CD14-positive monocyte (primary cell): Measurements from ENCODE around the gene UVSSA. TPM values are rescaled to one million over a fixed set of nuclear protein-coding genes. Genes with fewer than 3 reads are reported as not detected.

Source experiments
- DNase-seq, 3 donors: peaks; one replicate each; pipeline ENCODE4 v3.0.0-alpha.2; 2011 to 2022
- H2AFZ ChIP-seq: 2 replicates; pipeline ENCODE4 v1.6.0; 2012; ENCODE audit warnings: mild to moderate bottlenecking, low read depth, low read length, inconsistent platforms; ENCODE audit not compliant: insufficient read depth, poor library complexity, severe bottlenecking
- H3K27ac ChIP-seq, 2 donors: 1 replicate in 1 of 2; 2 replicates in 1 of 2; pipeline ENCODE4 v1.5.1; 2012 to 2013; ENCODE audit warnings: low read length in 2 of 2, control low read depth in 1 of 2, inconsistent platforms in 1 of 2, low read depth in 1 of 2, mild to moderate bottlenecking in 1 of 2
- H3K27me3 ChIP-seq, 2 donors: one replicate each; pipeline versions ENCODE4 v1.6.0 to v1.6.1; 2011 to 2013; ENCODE audit warnings: low read length in 2 of 2; ENCODE audit not compliant: control insufficient read depth in 2 of 2, insufficient read depth in 2 of 2
- H3K36me3 ChIP-seq, 2 donors: replicated peaks in 1 of 2; 1 replicate in 1 of 2; 2 replicates in 1 of 2; pipeline versions ENCODE4 v1.5.1 to v1.6.1; 2012 to 2013; ENCODE audit warnings: low read length in 2 of 2, control low read depth in 1 of 2, inconsistent platforms in 1 of 2, mild to moderate bottlenecking in 1 of 2; ENCODE audit not compliant: insufficient read depth in 2 of 2, control insufficient read depth in 1 of 2
- H3K4me1 ChIP-seq, 2 donors: 1 replicate in 1 of 2; 2 replicates in 1 of 2; pipeline versions ENCODE4 v1.5.1 to v1.6.1; 2012 to 2013; ENCODE audit warnings: low read length in 2 of 2, control low read depth in 1 of 2, inconsistent platforms in 1 of 2, mild to moderate bottlenecking in 1 of 2, moderate library complexity in 1 of 2; ENCODE audit not compliant: insufficient read depth in 2 of 2, control insufficient read depth in 1 of 2
- H3K4me2 ChIP-seq: replicated peaks from 2 replicates; pipeline ENCODE3; 2012; ENCODE audit warnings: low read length, moderate library complexity, mild to moderate bottlenecking; ENCODE audit not compliant: poor library complexity, severe bottlenecking; ENCODE audit errors: extremely low read depth
- H3K4me3 ChIP-seq, 3 experiments: fragments of 200-600 bp in 1 of 3; sonication (generic) in 1 of 3; replicated peaks in 1 of 3; 1 replicate in 2 of 3; 2 replicates in 1 of 3; pipeline ENCODE4 v1.5.1; 2011 to 2013; ENCODE audit warnings: low read length in 3 of 3, mild to moderate bottlenecking in 3 of 3, control low read depth in 2 of 3, low read depth in 2 of 3, inconsistent platforms in 1 of 3, moderate library complexity in 1 of 3
- H3K79me2 ChIP-seq: 2 replicates; pipeline ENCODE4 v1.6.0; 2012; ENCODE audit warnings: mild to moderate bottlenecking, control low read depth, inconsistent platforms, low read length, moderate library complexity; ENCODE audit not compliant: insufficient read depth
- H3K9ac ChIP-seq: 2 replicates; pipeline ENCODE4 v1.6.0; 2017; ENCODE audit warnings: low read length, mild to moderate bottlenecking; ENCODE audit not compliant: insufficient read depth, poor library complexity, severe bottlenecking
- H3K9me3 ChIP-seq, 2 donors: replicated peaks in 1 of 2; 1 replicate in 1 of 2; 2 replicates in 1 of 2; pipeline versions ENCODE4 v1.5.1 to v1.6.1; 2012 to 2013; ENCODE audit warnings: low read length in 2 of 2, control low read depth in 1 of 2; ENCODE audit not compliant: control insufficient read depth in 1 of 2, insufficient read depth in 1 of 2
- H4K20me1 ChIP-seq: 2 replicates; pipeline ENCODE4 v1.6.0; 2012; ENCODE audit warnings: mild to moderate bottlenecking, low read length, control low read depth, moderate library complexity; ENCODE audit not compliant: insufficient read depth
- H3K27ac Mint-ChIP-seq, 7 donors: one replicate each; pipeline ENCODE4 v1.8.0; 2020; ENCODE audit warnings: mild to moderate bottlenecking in 7 of 7, mixed read lengths in 7 of 7, moderate library complexity in 6 of 7, inconsistent platforms in 2 of 7
- H3K27me3 Mint-ChIP-seq, 3 donors: one replicate each; pipeline ENCODE4 v1.8.0; 2021 to 2022; ENCODE audit warnings: low read depth in 3 of 3, mild to moderate bottlenecking in 3 of 3, mixed read lengths in 3 of 3, moderate library complexity in 3 of 3, inconsistent platforms in 1 of 3
- H3K36me3 Mint-ChIP-seq, 2 donors: one replicate each; pipeline ENCODE4 v1.8.0; 2020; ENCODE audit warnings: mixed read lengths in 2 of 2, inconsistent platforms in 1 of 2, mild to moderate bottlenecking in 1 of 2
- H3K4me1 Mint-ChIP-seq: one replicate; pipeline ENCODE4 v1.8.0; 2020; ENCODE audit warnings: mild to moderate bottlenecking, mixed read lengths
- H3K4me3 Mint-ChIP-seq, 2 donors: one replicate each; pipeline ENCODE4 v1.8.0; 2020; ENCODE audit warnings: mild to moderate bottlenecking in 2 of 2, mixed read lengths in 2 of 2, moderate library complexity in 1 of 2
- H3K9me3 Mint-ChIP-seq, 7 donors: one replicate each; pipeline ENCODE4 v1.8.0; 2020 to 2022; ENCODE audit warnings: mixed read lengths in 7 of 7, mild to moderate bottlenecking in 6 of 7, moderate library complexity in 6 of 7, inconsistent platforms in 2 of 7
- CTCF ChIP-seq: fragments of 200-600 bp; IDR thresholded peaks from one replicate; pipeline ENCODE4 v1.8.0; 2022; ENCODE audit warnings: antibody characterized with exemption, mild to moderate bottlenecking
- WGBS: methylation state at CpG from one replicate; pipeline ENCODE4 v1.1.5; 2013; ENCODE audit warnings: missing lambda C conversion rate; ENCODE audit not compliant: insufficient coverage; 5-methylcytosine and 5-hydroxymethylcytosine counted together
- intact Hi-C, 2 donors: fragments of 100-400 bp; cut with micrococcal nuclease; formaldehyde crosslinking; loops; one replicate each; pipeline versions ENCODE4 v1.15.0 to v1.15.1; 2023
- polyA plus RNA-seq, 3 donors: library from polyadenylated mRNA; depleted of rRNA in 1 of 3; unstranded in 2 of 3; stranded (reverse) in 1 of 3; fragments of 300-500 nt in 2 of 3; fragments of >200 nt in 1 of 3; fragmentation: Illumina TruSeq in 2 of 3; gene quantifications; 1 replicate in 2 of 3; 2 replicates in 1 of 3; pipeline ENCODE4 v1.2.3, GENCODE V29; 2012 to 2021

UVSSA gene
- polyA plus RNA-seq, 3 donors = 2.6 to 54.0 (median 4.8) TPM

DNA sequence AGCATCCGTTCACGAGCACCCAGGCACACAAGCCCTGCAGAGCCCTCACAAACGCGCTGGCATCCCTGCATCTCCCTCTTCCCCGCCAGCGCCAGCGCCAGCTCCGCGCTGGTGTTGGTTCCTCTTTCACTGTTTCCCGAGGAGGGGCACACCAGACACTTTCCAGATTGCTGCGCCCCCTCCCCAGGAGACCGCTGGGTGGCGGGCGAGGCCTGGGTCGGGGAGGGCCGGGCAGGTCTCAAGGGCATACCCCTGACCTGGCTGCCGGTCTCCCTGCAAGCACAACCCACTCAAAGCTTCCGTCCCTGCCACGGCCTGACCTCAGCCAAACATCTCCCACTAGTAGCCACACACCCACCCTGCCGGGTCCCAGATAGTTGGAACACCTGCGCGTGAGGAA is 61.4 kb downstream of the UVSSA start:
- Histone ChIP-seq H3K4me1 (no peaks in the 10 kb centered on the region), H3K9me3 (peaks cover under 1 to 28% of the 10 kb centered on the region in 2 donors)
- intact Hi-C loops = no loop called here

GRCh38 chr4:1409079-1409478 is 62.1 kb downstream of the UVSSA start:
- H3K4me3 ChIP-seq = no peak overlapping the region
- H3K79me2 ChIP-seq = no peaks in the 10 kb centered on the region
- Mint-ChIP-seq H3K4me3 (peak overlapping the region in 1 of 2 donors; percentile 67), H3K36me3 (peaks cover 0 to 6% of the 10 kb centered on the region in 2 donors), H3K9me3 (peaks cover 0 to 33% (median 18%) of the 10 kb centered on the region in 7 donors), H3K27ac (no peak overlapping the region), H3K4me1 (no peaks in the 10 kb centered on the region), H3K27me3 (peaks cover 75 to 96% (median 79%) of the 10 kb centered on the region in 3 donors)
- TF ChIP-seq CTCF = no peak
- no peak overlapping the region for H2AFZ ChIP-seq
- no peaks in the 10 kb centered on the region for H4K20me1 ChIP-seq
- H3K36me3 ChIP-seq = no peaks in the 10 kb centered on the region
- H3K27me3 ChIP-seq = peaks cover 33 to 88% of the 10 kb centered on the region in 2 donors
- peaks cover 6 to 25% of the 10 kb centered on the region in 2 donors for H3K9me3 ChIP-seq
- no peak overlapping the region for H3K9ac ChIP-seq
- no peak overlapping the region for H3K27ac ChIP-seq
- 46% methylated on average over 8 of the region's 14 CpGs for WGBS
- no peaks in the 10 kb centered on the region for H3K4me1 ChIP-seq
- no peak for DNase-seq
- H3K4me2 ChIP-seq = no peak overlapping the region
- intact Hi-C loops = no loop called here

More for the DNA sequence above, 61.4 kb downstream of the UVSSA start:
- Histone ChIP-seq H3K27me3 (peaks cover 36 to 86% of the 10 kb centered on the region in 2 donors), H3K4me2 (no peak overlapping the region), H2AFZ (no peak overlapping the region), H3K27ac (no peak overlapping the region), H3K4me3 (no peak overlapping the region), H3K79me2 (no peaks in the 10 kb centered on the region), H3K36me3 (no peaks in the 10 kb centered on the region), H3K9ac (no peak overlapping the region), H4K20me1 (no peaks in the 10 kb centered on the region)
- no peak overlapping the region for H3K27ac Mint-ChIP-seq
- H3K27me3 Mint-ChIP-seq = peaks cover 74 to 96% (median 78%) of the 10 kb centered on the region in 3 donors
- DNase-seq = no peak
- TF ChIP-seq CTCF = no peak
- H3K4me1 Mint-ChIP-seq = no peaks in the 10 kb centered on the region
- WGBS = 8% methylated on average over 17 of the region's 22 CpGs
- peaks cover 0 to 31% (median 11%) of the 10 kb centered on the region in 7 donors for H3K9me3 Mint-ChIP-seq
- H3K4me3 Mint-ChIP-seq = peak overlapping the region in 1 of 2 donors; percentile 81
- peaks cover 0 to 6% of the 10 kb centered on the region in 2 donors for H3K36me3 Mint-ChIP-seq
